Body of pancreas (tissue), 4 donors: ENCODE data around the gene PHF21B. TPM values are rescaled to one million over a fixed set of nuclear protein-coding genes. Genes with fewer than 3 reads are reported as not detected.

Source experiments
- ATAC-seq: fragments of 150-250 bp; one replicate; pipeline ENCODE4 v1.9.1; 2016
- DNase-seq, 4 donors: peaks; one replicate each; pipeline ENCODE4 v3.0.0-alpha.2; 2019
- H3K27ac ChIP-seq, 4 donors: fragments of 200-600 bp; sonication (generic); 1 replicate in 3 of 4; 2 replicates in 1 of 4; pipeline versions ENCODE4 v1.5.1 to v1.6.1; 2016 to 2019; ENCODE audit warnings: mild to moderate bottlenecking in 1 of 4, mixed read lengths in 1 of 4, moderate library complexity in 1 of 4
- H3K27me3 ChIP-seq, 2 donors: fragments of 200-600 bp; sonication (generic); one replicate each; pipeline ENCODE4 v1.6.0; 2016; ENCODE audit warnings: mild to moderate bottlenecking in 1 of 2
- H3K36me3 ChIP-seq, 2 donors: fragments of 200-600 bp; sonication (generic); replicated peaks in 1 of 2; 2 replicates each; pipeline ENCODE4 v1.5.1; 2016; ENCODE audit warnings: low read depth in 2 of 2; ENCODE audit not compliant: insufficient read depth in 1 of 2
- H3K4me1 ChIP-seq: fragments of 200-600 bp; sonication (generic); one replicate; pipeline ENCODE4 v1.6.0; 2016
- H3K4me3 ChIP-seq, 2 donors: fragments of 200-600 bp; sonication (generic); 1 replicate in 1 of 2; 2 replicates in 1 of 2; pipeline ENCODE4 v1.5.1; 2016 to 2019
- H3K9me3 ChIP-seq, 3 donors: fragments of 200-600 bp; sonication (generic); 1 replicate in 2 of 3; 2 replicates in 1 of 3; pipeline ENCODE4 v1.5.1; 2016
- CTCF ChIP-seq, 7 experiments: fragments of 450-650 bp in 4 of 7; fragments of 200-600 bp in 3 of 7; sonication (generic) in 3 of 7; IDR thresholded peaks; one replicate each; pipeline ENCODE4 v1.5.1; 2016 to 2019; ENCODE audit warnings: antibody characterized with exemption in 7 of 7
- POLR2A ChIP-seq, 3 donors: fragments of 450-650 bp; IDR thresholded peaks; one replicate each; pipeline ENCODE4 v1.6.1; 2016; ENCODE audit warnings: antibody characterized with exemption in 3 of 3, mild to moderate bottlenecking in 2 of 3
- WGBS, 2 donors: methylation state at CpG; one replicate each; pipeline ENCODE4 v1.1.5; 2017; 5-methylcytosine and 5-hydroxymethylcytosine counted together
- intact Hi-C: fragments of 100-400 bp; cut with DNase I; formaldehyde crosslinking; loops from one replicate; pipeline ENCODE4 v1.15.1; 2023
- total RNA-seq, 2 donors: library from RNA; depleted of rRNA; stranded (reverse); fragments of >200 nt; gene quantifications; one replicate each; pipeline ENCODE4 v1.1.0, GENCODE V29; 2016

PHF21B gene
- total RNA-seq, 2 donors from 2014 or later: under 0.01 TPM; not detected in 1

- intact Hi-C loops: no loop called here
- no peak for TF ChIP-seq POLR2A (IDR thresholded peaks at IDR 0.05)
- no peak for TF ChIP-seq CTCF (IDR thresholded peaks at IDR 0.05)
- Histone ChIP-seq H3K27ac (no peak overlapping the region), H3K27me3 (no peaks in the 10 kb centered on the region), H3K36me3 (no peaks in the 10 kb centered on the region), H3K4me1 (no peaks in the 10 kb centered on the region), H3K4me3 (no peak overlapping the region), H3K9me3 (no peaks in the 10 kb centered on the region)
- DNase-seq: no peak
- no peak for ATAC-seq
- 77 to 81% methylated on average over 11 to 19 of the region's 19 CpGs for WGBS, 2 donors
Observed at GRCh38 chr22:44917372-44918165, 92.2 kb downstream of the PHF21B start.

DNA sequence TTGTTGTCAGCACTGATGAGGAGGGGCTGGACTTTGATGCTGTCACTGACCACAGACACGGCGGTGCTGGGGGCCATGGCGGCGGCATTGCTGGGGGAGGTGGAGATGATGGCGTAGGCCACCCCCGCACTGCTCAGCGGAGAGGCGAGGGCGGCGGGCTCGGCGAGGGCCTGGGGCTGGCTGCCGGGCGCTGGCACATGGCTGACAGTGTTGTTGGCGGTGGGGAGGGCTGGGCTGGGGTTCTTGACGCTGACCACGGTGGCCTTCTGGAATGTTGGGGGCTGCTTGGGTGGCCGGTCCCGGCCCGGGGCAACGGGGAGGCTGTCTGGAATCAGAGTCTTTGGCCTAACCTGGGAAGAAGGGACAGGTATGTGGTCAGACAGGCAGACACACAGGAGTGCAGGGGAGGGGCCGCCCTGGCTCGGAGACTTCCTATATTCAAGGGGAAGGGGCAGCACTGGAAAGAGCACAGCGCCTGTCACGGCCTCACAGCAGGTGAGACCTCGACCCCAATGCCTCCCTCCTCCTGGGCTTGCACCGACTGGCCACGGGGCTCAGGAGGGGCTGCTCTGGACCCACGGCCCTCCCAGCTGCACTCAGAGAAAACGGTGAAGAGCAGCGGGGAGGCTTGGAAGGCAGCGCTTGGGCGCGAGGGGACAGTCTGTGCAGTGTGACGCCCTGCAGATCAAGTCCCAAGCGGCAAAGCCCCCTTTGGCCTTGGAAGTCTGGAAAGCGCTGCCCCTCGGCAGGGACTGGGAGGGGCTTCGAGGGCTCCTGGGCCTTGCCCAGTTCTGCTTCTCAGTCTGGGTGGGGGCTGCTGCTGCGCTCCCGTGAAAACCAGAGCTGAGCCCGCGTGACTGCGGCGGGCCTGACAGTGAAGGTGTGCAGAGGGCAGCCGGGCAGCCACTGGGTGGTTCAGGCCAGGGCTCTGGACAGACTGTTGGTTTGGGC is 93.2 kb downstream of the PHF21B start:
- 62 to 73% methylated on average over 31 to 37 of the region's 46 CpGs for WGBS, 2 donors
- no peaks in the 10 kb centered on the region for H3K36me3 ChIP-seq
- H3K9me3 ChIP-seq: no peaks in the 10 kb centered on the region
- no peak overlapping the region for H3K27ac ChIP-seq
- intact Hi-C loops: no loop called here
- no peak overlapping the region for H3K4me3 ChIP-seq
- DNase-seq: no peak
- TF ChIP-seq CTCF (IDR thresholded peaks at IDR 0.05): no peak
- TF ChIP-seq POLR2A (IDR thresholded peaks at IDR 0.05): no peak
- ATAC-seq: no peak
- no peaks in the 10 kb centered on the region for H3K27me3 ChIP-seq
- H3K4me1 ChIP-seq: no peaks in the 10 kb centered on the region

- DNase-seq (no peak), ATAC-seq (no peak)
- Histone ChIP-seq H3K4me3 (no peak overlapping the region), H3K4me1 (no peaks in the 10 kb centered on the region), H3K27ac (no peak overlapping the region), H3K27me3 (no peaks in the 10 kb centered on the region), H3K36me3 (no peaks in the 10 kb centered on the region), H3K9me3 (no peaks in the 10 kb centered on the region)
- TF ChIP-seq POLR2A (IDR thresholded peaks at IDR 0.05) (no peak), CTCF (IDR thresholded peaks at IDR 0.05) (no peak)
- 66 to 74% methylated on average over 7 to 10 of the region's 10 CpGs for WGBS, 2 donors
- intact Hi-C loops: no loop called here
Observed at GRCh38 chr22:44915441-44915840, 94.4 kb downstream of the PHF21B start.

DNA sequence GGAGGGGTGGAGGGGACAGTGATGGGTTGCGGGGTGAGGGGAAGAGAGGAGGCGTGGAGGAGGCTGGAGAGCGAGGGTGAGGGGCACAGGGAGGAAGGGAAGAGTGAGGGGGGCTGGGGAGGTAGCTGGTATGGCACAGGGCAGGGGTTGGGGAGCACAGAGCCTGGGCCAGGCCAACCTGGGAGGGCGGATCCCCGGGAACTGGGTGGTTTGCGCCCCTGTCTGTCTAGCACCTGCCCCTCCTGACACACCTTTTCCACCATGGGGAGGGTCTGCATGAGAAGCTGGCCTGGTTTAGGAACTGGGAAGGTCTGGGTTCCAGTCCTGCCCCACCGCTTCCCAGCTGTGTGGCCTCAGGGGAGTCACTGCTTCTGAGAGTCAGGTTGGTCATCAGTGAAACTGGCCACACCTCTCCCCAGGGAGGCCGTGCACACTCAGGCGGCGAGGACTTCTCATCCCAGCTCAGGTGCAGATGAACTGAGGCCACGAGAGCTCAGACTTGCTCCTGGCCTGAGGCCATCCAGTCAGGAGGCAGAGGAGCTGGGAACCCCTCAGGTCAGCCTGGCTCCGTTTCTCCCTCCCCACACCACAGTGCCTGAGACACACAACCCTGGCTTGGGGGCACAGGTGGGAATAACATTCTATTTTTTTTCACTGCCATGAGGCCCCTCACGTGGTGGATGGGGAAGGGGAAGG is 95.6 kb downstream of the PHF21B start:
- no peak overlapping the region for H3K4me3 ChIP-seq
- H3K27ac ChIP-seq: no peak overlapping the region
- H3K36me3 ChIP-seq: no peaks in the 10 kb centered on the region
- intact Hi-C loops: no loop called here
- 72 to 82% methylated on average over 6 to 12 of the region's 13 CpGs for WGBS, 2 donors
- DNase-seq (no peak), ATAC-seq (no peak)
- no peaks in the 10 kb centered on the region for H3K27me3 ChIP-seq
- TF ChIP-seq CTCF (IDR thresholded peaks at IDR 0.05): no peak
- no peak for TF ChIP-seq POLR2A (IDR thresholded peaks at IDR 0.05)
- no peaks in the 10 kb centered on the region for H3K4me1 ChIP-seq
- H3K9me3 ChIP-seq: no peaks in the 10 kb centered on the region
